Mesodermal cell (in vitro differentiated cells): Measurements from ENCODE around the gene STK11.
"Not testable (repeated sequence)": the region's sequence is repeated elsewhere in the genome, so short reads cannot be mapped to it uniquely, and the experiment has no call there.

ENCODE experiments used
- H3K27ac ChIP-seq: 2 replicates; pipeline ENCODE4 v1.7.0; 2013; ENCODE audit warnings: mild to moderate bottlenecking, low read depth, low read length, moderate library complexity; ENCODE audit not compliant: severe bottlenecking
- H3K36me3 ChIP-seq: 2 replicates; pipeline ENCODE4 v1.7.1; 2013; ENCODE audit warnings: mild to moderate bottlenecking, low read length, moderate library complexity; ENCODE audit not compliant: control insufficient read depth, insufficient read depth
- H3K4me1 ChIP-seq: one replicate; pipeline ENCODE4 v1.7.1; 2013; ENCODE audit warnings: mild to moderate bottlenecking, low read length; ENCODE audit not compliant: insufficient read depth, control insufficient read depth, poor library complexity, severe bottlenecking
- H3K4me3 ChIP-seq: 2 replicates; pipeline ENCODE4 v1.7.0; 2013; ENCODE audit warnings: low read length, control low read depth, mild to moderate bottlenecking; ENCODE audit not compliant: insufficient read depth, poor library complexity, severe bottlenecking; ENCODE audit errors: extremely low read depth
- H3K9me3 ChIP-seq: 2 replicates; pipeline ENCODE4 v1.7.1; 2013; ENCODE audit warnings: mild to moderate bottlenecking, low read length, moderate library complexity; ENCODE audit not compliant: control insufficient read depth
- WGBS, 2 experiments: methylation state at CpG; one replicate each; pipeline ENCODE4 v1.1.5; 2013; ENCODE audit warnings: missing lambda C conversion rate in 2 of 2; ENCODE audit not compliant: insufficient coverage in 2 of 2; 5-methylcytosine and 5-hydroxymethylcytosine counted together

STK11 gene

GRCh38 chr19:1183543-1184172 is 21.9 kb upstream of the STK11 start:
- Histone ChIP-seq H3K4me3 (no peak overlapping the region), H3K36me3 (no peaks in the 10 kb centered on the region), H3K4me1 (no peaks in the 10 kb centered on the region), H3K9me3 (no peaks in the 10 kb centered on the region), H3K27ac (no peak overlapping the region)
- 86 to 92% methylated on average over 15 to 19 of the region's 19 CpGs for WGBS, 2 experiments

DNA sequence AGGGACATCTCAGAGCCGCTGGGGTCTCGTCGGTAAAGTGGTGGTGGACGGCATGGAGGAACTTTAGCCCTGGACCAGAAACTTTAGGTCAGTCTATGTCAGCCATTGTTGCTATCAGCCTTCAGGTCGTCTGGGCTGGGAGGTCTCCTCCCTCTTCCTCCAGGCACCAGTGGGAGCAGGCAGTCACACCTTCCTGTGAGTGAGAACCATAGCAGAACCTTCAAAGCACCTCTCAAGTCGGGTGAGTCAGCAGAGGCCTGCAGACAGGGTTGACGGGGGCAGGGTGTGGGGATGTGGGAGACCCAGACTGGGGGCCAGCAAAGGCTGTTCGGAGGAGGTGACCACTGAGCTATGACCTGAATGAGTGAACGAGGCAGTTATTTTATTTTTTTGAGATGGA is 16.2 kb upstream of the STK11 start:
- no peaks in the 10 kb centered on the region for H3K9me3 ChIP-seq
- WGBS, 2 experiments = 63 to 67% methylated on average over 8 to 9 of the region's 9 CpGs
- H3K27ac ChIP-seq = peak overlapping the region; percentile 45
- no peaks in the 10 kb centered on the region for H3K36me3 ChIP-seq
- H3K4me3 ChIP-seq = no peak overlapping the region
- peaks cover 3% of the 10 kb centered on the region for H3K4me1 ChIP-seq

DNA sequence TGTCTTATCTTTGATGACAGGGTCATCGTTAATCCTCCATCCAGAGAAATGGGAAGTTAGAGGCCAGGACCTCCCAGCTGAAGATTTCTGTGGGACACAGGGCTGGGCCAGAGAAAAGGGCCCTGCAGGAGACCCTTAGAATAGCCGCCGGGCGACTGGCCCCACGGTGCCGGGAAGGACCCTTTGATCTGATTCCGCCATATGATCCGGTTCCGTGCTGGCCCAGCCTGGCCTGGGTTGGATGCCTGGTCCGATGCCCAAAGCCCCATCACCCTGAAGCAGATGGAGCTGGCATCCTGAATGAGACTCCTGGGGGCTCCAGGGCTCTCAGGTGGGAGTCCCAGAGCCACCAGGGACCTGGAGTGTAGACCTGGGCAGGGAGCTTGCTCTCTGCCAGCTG is 6.0 kb upstream of the STK11 start:
- WGBS, 2 experiments = 84 to 94% methylated on average over 10 of the region's 10 CpGs
- Histone ChIP-seq H3K4me1 (peaks cover 5% of the 10 kb centered on the region), H3K27ac (no peak overlapping the region), H3K9me3 (no peaks in the 10 kb centered on the region), H3K36me3 (no peaks in the 10 kb centered on the region), H3K4me3 (no peak overlapping the region)

DNA sequence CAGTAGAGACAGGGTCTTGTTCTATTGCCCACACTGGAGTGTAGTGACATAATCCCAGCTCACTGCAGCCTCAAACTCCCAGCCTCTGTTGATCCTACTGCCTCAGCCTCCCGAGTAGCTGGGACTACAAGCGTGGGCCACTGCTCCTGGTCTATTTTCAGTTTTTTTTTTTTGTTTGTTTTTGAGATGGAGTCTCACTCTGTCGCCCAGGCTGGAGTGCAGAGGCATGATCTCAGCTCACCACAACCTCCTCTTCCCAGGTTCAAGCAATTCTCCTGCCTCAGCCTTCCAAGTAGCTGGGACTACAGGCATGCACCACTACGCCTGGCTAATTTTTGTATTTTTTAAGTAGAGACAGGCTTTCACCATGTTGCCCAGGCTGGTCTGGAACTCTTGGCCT is 5.0 kb upstream of the STK11 start:
- H3K4me3 ChIP-seq, H3K9me3 ChIP-seq, H3K36me3 ChIP-seq, H3K4me1 ChIP-seq, H3K27ac ChIP-seq: not testable (repeated sequence)
- WGBS, 2 experiments = 94 to 100% methylated on average over 1 to 2 of the region's 4 CpGs

GRCh38 chr19:1206150-1206863 is 729 bp downstream of the STK11 start:
- 0% methylated on average over 58 to 73 of the region's 78 CpGs for WGBS, 2 experiments
- Histone ChIP-seq H3K9me3 (no peaks in the 10 kb centered on the region), H3K4me1 (peaks cover 21% of the 10 kb centered on the region), H3K27ac (no peak overlapping the region), H3K36me3 (peaks cover 34% of the 10 kb centered on the region), H3K4me3 (peak overlapping the region; percentile 76)

GRCh38 chr19:1206864-1207450 is 1.4 kb downstream of the STK11 start:
- 2 to 6% methylated on average over 23 to 38 of the region's 38 CpGs for WGBS, 2 experiments
- Histone ChIP-seq H3K9me3 (no peaks in the 10 kb centered on the region), H3K36me3 (peaks cover 40% of the 10 kb centered on the region), H3K27ac (peak overlapping the region; percentile 39), H3K4me3 (peak overlapping the region; percentile 76), H3K4me1 (peaks cover 21% of the 10 kb centered on the region)

- not testable (repeated sequence) for H3K9me3 ChIP-seq, H3K27ac ChIP-seq, H3K4me3 ChIP-seq
- WGBS, 2 experiments = 81 to 83% methylated on average over 7 to 10 of the region's 10 CpGs
- H3K4me1 ChIP-seq = peaks cover 23% of the 10 kb centered on the region
- peaks cover 49% of the 10 kb centered on the region for H3K36me3 ChIP-seq
These were observed 3.3 kb downstream of the STK11 start for GRCh38 chr19:1208830-1209229.

- 92 to 95% methylated on average over 4 to 7 of the region's 13 CpGs for WGBS, 2 experiments
- no peaks in the 10 kb centered on the region for H3K9me3 ChIP-seq
- peaks cover 49% of the 10 kb centered on the region for H3K36me3 ChIP-seq
- peaks cover 33% of the 10 kb centered on the region for H3K4me1 ChIP-seq
- H3K4me3 ChIP-seq = no peak overlapping the region
- no peak overlapping the region for H3K27ac ChIP-seq
These were observed 4.6 kb downstream of the STK11 start for GRCh38 chr19:1210227-1210538.

DNA sequence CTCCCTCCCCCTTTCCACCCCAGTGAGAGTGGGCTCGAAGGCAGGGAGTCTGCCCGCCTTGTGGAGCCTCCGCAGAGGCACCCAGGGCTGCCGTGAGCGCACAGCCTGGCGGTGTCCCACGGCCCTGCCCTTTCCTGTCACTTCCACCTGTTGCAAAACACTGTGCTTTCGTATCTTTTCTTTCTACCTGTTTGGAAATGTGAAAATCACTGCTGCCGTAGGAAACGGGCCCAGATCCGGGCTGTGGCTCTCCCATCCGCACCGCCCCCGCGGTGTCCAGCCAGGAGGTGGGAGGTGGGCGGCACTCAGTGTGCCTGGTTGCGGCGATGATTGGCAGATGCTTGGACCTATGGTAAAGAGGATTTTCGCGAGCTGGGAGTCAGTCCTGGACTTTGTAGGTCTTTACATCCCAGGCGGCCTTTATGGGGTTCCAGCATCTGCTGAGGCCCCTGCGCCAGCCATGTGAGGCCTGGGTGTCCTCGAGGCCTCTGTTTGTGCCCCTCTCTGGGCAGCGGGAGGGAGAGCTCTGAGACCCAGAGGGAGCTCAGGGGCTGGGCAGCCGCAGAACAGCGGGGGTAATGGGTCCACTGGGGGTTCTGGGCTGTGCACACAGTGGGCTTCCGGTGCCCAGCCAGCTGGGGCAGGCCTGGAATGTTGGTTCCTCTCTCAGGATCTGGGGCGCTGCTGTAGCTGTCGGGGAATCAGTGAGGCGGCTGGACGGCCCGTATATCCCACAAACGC is 6.1 kb downstream of the STK11 start:
- H3K4me3 ChIP-seq = no peak overlapping the region
- H3K4me1 ChIP-seq = peaks cover 34% of the 10 kb centered on the region
- H3K27ac ChIP-seq = no peak overlapping the region
- peaks cover 50% of the 10 kb centered on the region for H3K36me3 ChIP-seq
- no peaks in the 10 kb centered on the region for H3K9me3 ChIP-seq
- WGBS, 2 experiments = 95 to 96% methylated on average over 30 to 32 of the region's 33 CpGs

GRCh38 chr19:1213391-1214286 is 8.1 kb downstream of the STK11 start:
- 89 to 91% methylated on average over 37 to 39 of the region's 39 CpGs for WGBS, 2 experiments
- H3K4me1 ChIP-seq = peaks cover 27% of the 10 kb centered on the region
- H3K27ac ChIP-seq = peak overlapping the region; percentile 74
- H3K9me3 ChIP-seq = no peaks in the 10 kb centered on the region
- no peak overlapping the region for H3K4me3 ChIP-seq
- H3K36me3 ChIP-seq = peaks cover 44% of the 10 kb centered on the region
